SK-N-SH (cell line): ENCODE measurements around the gene TCF3. TPM values are rescaled to one million over a fixed set of nuclear protein-coding genes. Genes with fewer than 3 reads are reported as not detected.

Experiments used
- CTCF ChIA-PET: fragments of 300-600, 350-600 bp; formaldehyde crosslinking; extraction: SDS; loops from one replicate; lab custom pipeline; 2021; lab: Yijun Ruan, JAX
- POLR2A ChIA-PET: fragments of 350-600 bp; sonication (Branson Sonifier 250); formaldehyde crosslinking; extraction: SDS; loops from one replicate; lab custom pipeline; 2020; ENCODE audit warnings: antibody characterized with exemption, inconsistent platforms; lab: Yijun Ruan, JAX
- DNase-seq: peaks from one replicate; pipeline ENCODE4 v3.0.0; 2012
- H2AFZ ChIP-seq: fragments of 200-600 bp; sonication (generic); 2 replicates; pipeline ENCODE4 v1.8.1; 2016; ENCODE audit warnings: antibody characterized with exemption, mild to moderate bottlenecking, low read depth
- H3F3A ChIP-seq: fragments of 200-600 bp; sonication (generic); replicated peaks from 2 replicates; pipeline ENCODE3; 2016; ENCODE audit warnings: antibody characterized with exemption, mild to moderate bottlenecking; ENCODE audit not compliant: insufficient read depth
- H3K27ac ChIP-seq, 2 experiments: fragments of 200-500 bp in 1 of 2; fragments of 200-600 bp in 1 of 2; sonication (Bioruptor generic) in 1 of 2; sonication (generic), shearing (Covaris generic) in 1 of 2; 2 replicates each; pipeline versions ENCODE4 v1.5.1 to v1.6.1; 2014 to 2016; ENCODE audit warnings: low read depth in 2 of 2, inconsistent platforms in 1 of 2, low read length in 1 of 2, mild to moderate bottlenecking in 1 of 2, mixed read lengths in 1 of 2
- H3K27me3 ChIP-seq: fragments of 200-600 bp; sonication (generic), shearing (Covaris generic); 2 replicates; pipeline ENCODE4 v1.6.1; 2016; ENCODE audit warnings: mixed run types; ENCODE audit not compliant: insufficient read depth
- H3K36me3 ChIP-seq, 2 experiments: fragments of 200-500 bp in 1 of 2; fragments of 200-600 bp in 1 of 2; sonication (Bioruptor generic) in 1 of 2; sonication (generic) in 1 of 2; replicated peaks in 1 of 2; 2 replicates each; pipeline versions ENCODE3 to v1.5.1; 2014 to 2016; ENCODE audit warnings: low read length in 1 of 2, mild to moderate bottlenecking in 1 of 2; ENCODE audit not compliant: insufficient read depth in 2 of 2, control insufficient read depth in 1 of 2
- H3K4me1 ChIP-seq, 2 experiments: fragments of 200-500 bp in 1 of 2; fragments of 200-600 bp in 1 of 2; sonication (Bioruptor generic) in 1 of 2; sonication (generic), shearing (Covaris generic) in 1 of 2; 2 replicates each; pipeline versions ENCODE4 v1.5.1 to v1.6.1; 2014 to 2016; ENCODE audit warnings: low read depth in 1 of 2, low read length in 1 of 2, mixed run types in 1 of 2; ENCODE audit not compliant: insufficient read depth in 2 of 2, control insufficient read depth in 1 of 2
- H3K4me2 ChIP-seq: fragments of 200-600 bp; sonication (generic), shearing (Covaris generic); 2 replicates; pipeline ENCODE4 v1.6.1; 2017; ENCODE audit warnings: mixed run types
- H3K4me3 ChIP-seq, 2 experiments: fragments of 200-500 bp in 1 of 2; fragments of 200-600 bp in 1 of 2; sonication (Bioruptor generic) in 1 of 2; sonication (generic), shearing (Covaris generic) in 1 of 2; 2 replicates each; pipeline versions ENCODE4 v1.5.1 to v1.8.1; 2014 to 2016; ENCODE audit warnings: low read depth in 2 of 2, inconsistent platforms in 1 of 2, low read length in 1 of 2, mild to moderate bottlenecking in 1 of 2, mixed read lengths in 1 of 2, moderate library complexity in 1 of 2
- H3K79me2 ChIP-seq: fragments of 200-600 bp; sonication (generic); 2 replicates; pipeline ENCODE4 v1.8.1; 2017; ENCODE audit warnings: mild to moderate bottlenecking; ENCODE audit not compliant: insufficient read depth
- H3K9ac ChIP-seq: fragments of 200-600 bp; sonication (generic); 2 replicates; pipeline ENCODE4 v1.6.1; 2017; ENCODE audit warnings: mixed run types
- H3K9me2 ChIP-seq: fragments of 200-600 bp; sonication (generic); 2 replicates; pipeline ENCODE4 v1.6.1; 2017; ENCODE audit warnings: mixed run types
- H3K9me3 ChIP-seq: fragments of 200-600 bp; sonication (generic); 2 replicates; pipeline ENCODE4 v1.6.1; 2017; ENCODE audit warnings: mixed run types, mild to moderate bottlenecking, moderate library complexity
- H4K20me1 ChIP-seq: fragments of 200-600 bp; sonication (generic); 2 replicates; pipeline ENCODE4 v1.6.1; 2017; ENCODE audit warnings: mild to moderate bottlenecking, mixed run types; ENCODE audit not compliant: insufficient read depth
- FOXM1 ChIP-seq: IDR thresholded peaks from 2 replicates; pipeline ENCODE4 v1.4.0; 2012; ENCODE audit warnings: low read depth, mild to moderate bottlenecking
- GABPA ChIP-seq: IDR thresholded peaks from 2 replicates; pipeline ENCODE4 v1.4.0; 2012; ENCODE audit warnings: low read depth, mild to moderate bottlenecking
- GATA2 ChIP-seq: sonication (generic); formaldehyde crosslinking; IDR thresholded peaks from 2 replicates; pipeline ENCODE4 v1.5.0; 2020; ENCODE audit warnings: mild to moderate bottlenecking, missing genetic modification reagents
- MXI1 ChIP-seq: IDR thresholded peaks from 2 replicates; pipeline ENCODE4 v1.6.1; 2012; ENCODE audit warnings: mild to moderate bottlenecking, low read depth, low read length, improper control_type of control experiment
- NFIC ChIP-seq: IDR thresholded peaks from 2 replicates; pipeline ENCODE4 v1.4.0; 2012; ENCODE audit warnings: borderline replicate concordance
- NRF1 ChIP-seq: IDR thresholded peaks from 2 replicates; pipeline ENCODE4 v1.6.1; 2012; ENCODE audit warnings: low read depth, mild to moderate bottlenecking, low read length
- PBX3 ChIP-seq: IDR thresholded peaks from 2 replicates; pipeline ENCODE4; 2012
- POLR2AphosphoS5 ChIP-seq: IDR thresholded peaks from 2 replicates; pipeline ENCODE4 v1.6.1; 2012; ENCODE audit warnings: low read depth, low read length
- RAD21 ChIP-seq: IDR thresholded peaks from 2 replicates; pipeline ENCODE4 v1.6.1; 2012; ENCODE audit warnings: mild to moderate bottlenecking, low read length
- RCOR1 ChIP-seq: fragments of 150-350 bp; IDR thresholded peaks from 2 replicates; pipeline ENCODE4 v1.6.1; 2017; ENCODE audit warnings: antibody characterized with exemption, low read length
- REST ChIP-seq: IDR thresholded peaks from 2 replicates; pipeline ENCODE4 v1.6.1; 2012; ENCODE audit warnings: mild to moderate bottlenecking, low read depth, low read length, moderate library complexity
- RFX5 ChIP-seq: IDR thresholded peaks from 2 replicates; pipeline ENCODE4 v1.6.1; 2012; ENCODE audit warnings: mild to moderate bottlenecking, improper control_type of control experiment, low read length
- RXRA ChIP-seq: IDR thresholded peaks from 2 replicates; pipeline ENCODE4 v1.4.0; 2012; ENCODE audit warnings: low read depth, mild to moderate bottlenecking, borderline replicate concordance
- SIN3A ChIP-seq: IDR thresholded peaks from 2 replicates; pipeline ENCODE4 v1.6.1; 2012; ENCODE audit warnings: low read depth, mild to moderate bottlenecking, low read length, moderate library complexity, borderline replicate concordance
- SMC3 ChIP-seq: IDR thresholded peaks from 2 replicates; pipeline ENCODE4 v1.6.1; 2012; ENCODE audit warnings: low read depth, low read length, improper control_type of control experiment
- TEAD4 ChIP-seq: IDR thresholded peaks from 2 replicates; pipeline ENCODE4 v1.4.0; 2012; ENCODE audit warnings: mild to moderate bottlenecking, borderline replicate concordance; ENCODE audit not compliant: insufficient read depth
- USF1 ChIP-seq: IDR thresholded peaks from 2 replicates; pipeline ENCODE4 v1.4.0; 2012; ENCODE audit warnings: low read depth, borderline replicate concordance
- WGBS: methylation state at CpG from one replicate; pipeline ENCODE4 v1.1.6; 2017; ENCODE audit warnings: low lambda C conversion rate; 5-methylcytosine and 5-hydroxymethylcytosine counted together
- polyA plus RNA-seq, 3 experiments: library from polyadenylated mRNA; depleted of rRNA; stranded (reverse); fragments of >200 nt; gene quantifications; 2 replicates each; pipeline ENCODE4 v1.2.3, GENCODE V29; 2012
- TF ChIP-seq, protein P1 (sequence below): fragments of 150-350 bp; IDR thresholded peaks from 2 replicates; pipeline ENCODE4 v1.6.1; 2016; ENCODE audit warnings: mild to moderate bottlenecking, low read depth, low read length
- TF ChIP-seq, protein P2 (sequence below): IDR thresholded peaks from 2 replicates; pipeline ENCODE4 v1.4.0; 2012; ENCODE audit warnings: low read depth

The TCF3 gene
- polyA plus RNA-seq, 1 of the 3 experiments (the other 2 are of a cell fraction): 104 TPM

- DNase-seq: no peak
- no peak overlapping the region for H3K9ac ChIP-seq
- H3K36me3 ChIP-seq: no peaks in the 10 kb centered on the region
- H3K4me2 ChIP-seq: no peak overlapping the region
- peaks cover 0 to 12% of the 10 kb centered on the region in 2 experiments; a peak in 2 of 4 replicates for H3K4me1 ChIP-seq
- no peaks in the 10 kb centered on the region for H3K9me3 ChIP-seq
- H3K27me3 ChIP-seq: no peaks in the 10 kb centered on the region
- 92% methylated on average over 4 of the region's 4 CpGs for WGBS
- no peak overlapping the region for H3K4me3 ChIP-seq
- peaks cover 24% of the 10 kb centered on the region for H3K79me2 ChIP-seq
- ChIA-PET POLR2A (interaction anchor here (0.6 kb wide), 1 partner anchor 13 kb away, joined by 6 read pairs; no protein-coding TSS in a partner anchor), CTCF (interaction anchor here (1.3 kb wide), 1 partner anchor 102 kb away, joined by 4 read pairs; no protein-coding TSS in a partner anchor)
- no peaks in the 10 kb centered on the region for H3K9me2 ChIP-seq
- H3F3A ChIP-seq: peaks cover 10% of the 10 kb centered on the region
- no peak overlapping the region for H3K27ac ChIP-seq
- no peak overlapping the region for H2AFZ ChIP-seq
- TF ChIP-seq REST (no peak), PBX3 (no peak), RAD21 (no peak), RCOR1 (no peak), NFIC (no peak), RFX5 (no peak), GABPA (no peak), FOXM1 (no peak), RXRA (no peak), GATA2 (CRISPR knock-in tag) (no peak)
- H4K20me1 ChIP-seq: peaks cover 14% of the 10 kb centered on the region
Observed at GRCh38 chr19:1569997-1570396, 82.4 kb downstream of the TCF3 start.

GRCh38 chr19:1568320-1569019 is 83.9 kb downstream of the TCF3 start, which contains the start of gene MEX3D:
MEX3D (minus strand) TSS chr19:1568325; CDS start chr19:1568058, 267 bp downstream.
- Histone ChIP-seq H3K9me3 (no peaks in the 10 kb centered on the region), H3K4me2 (peak within 1 kb of the TSS; percentile 95), H3K36me3 (no peaks in the 10 kb centered on the region), H3K9ac (peak within 1 kb of the TSS; percentile 99), H2AFZ (no peak within 1 kb of the TSS), H3F3A (peaks cover 7% of the 10 kb centered on the region), H3K79me2 (peaks cover 39% of the 10 kb centered on the region), H3K9me2 (no peaks in the 10 kb centered on the region), H3K4me1 (peaks cover 0 to 12% of the 10 kb centered on the region in 2 experiments; a peak in 2 of 4 replicates), H4K20me1 (peaks cover 29% of the 10 kb centered on the region), H3K27ac (peak within 1 kb of the TSS; percentile 86), H3K27me3 (no peaks in the 10 kb centered on the region), H3K4me3 (peak within 1 kb of the TSS; percentile 66 to 93)
- TF ChIP-seq FOXM1: no peak
- TF ChIP-seq USF1: peak; percentile 63
- TF ChIP-seq, protein P1, sequence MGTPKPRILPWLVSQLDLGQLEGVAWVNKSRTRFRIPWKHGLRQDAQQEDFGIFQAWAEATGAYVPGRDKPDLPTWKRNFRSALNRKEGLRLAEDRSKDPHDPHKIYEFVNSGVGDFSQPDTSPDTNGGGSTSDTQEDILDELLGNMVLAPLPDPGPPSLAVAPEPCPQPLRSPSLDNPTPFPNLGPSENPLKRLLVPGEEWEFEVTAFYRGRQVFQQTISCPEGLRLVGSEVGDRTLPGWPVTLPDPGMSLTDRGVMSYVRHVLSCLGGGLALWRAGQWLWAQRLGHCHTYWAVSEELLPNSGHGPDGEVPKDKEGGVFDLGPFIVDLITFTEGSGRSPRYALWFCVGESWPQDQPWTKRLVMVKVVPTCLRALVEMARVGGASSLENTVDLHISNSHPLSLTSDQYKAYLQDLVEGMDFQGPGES: no peak
- peak; percentile 87 for TF ChIP-seq MXI1
- no peak for TF ChIP-seq SIN3A
- 0 out of 2 replicates have a peak, but pooled peaks have one; percentile 12 for TF ChIP-seq POLR2AphosphoS5
- peak; percentile 65 for TF ChIP-seq NRF1
- no peak for TF ChIP-seq SMC3
- TF ChIP-seq TEAD4: no peak
- TF ChIP-seq, protein P2, sequence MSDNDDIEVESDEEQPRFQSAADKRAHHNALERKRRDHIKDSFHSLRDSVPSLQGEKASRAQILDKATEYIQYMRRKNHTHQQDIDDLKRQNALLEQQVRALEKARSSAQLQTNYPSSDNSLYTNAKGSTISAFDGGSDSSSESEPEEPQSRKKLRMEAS: peak; percentile 98
- ChIA-PET POLR2A (no interaction called here), CTCF (interaction anchor here (1.1 kb wide), 2 partner anchors 8 to 23 kb away, joined by 3 read pairs; no protein-coding TSS in a partner anchor)
- peak; percentile 100 for DNase-seq
- 41% methylated on average over 12 of the region's 63 CpGs for WGBS
